Measurements from ENCODE around the gene TNFRSF1A. TPM values are rescaled to one million over a fixed set of nuclear protein-coding genes. Genes with fewer than 3 reads are reported as not detected.

Gene TNFRSF1A
- total RNA-seq (2014; rRNA removed; shearing (Covaris generic)), result 111 and 125 TPM in 2 replicates

GRCh38 chr12:6341417-6342139 lies at the start of gene TNFRSF1A:
TSS of gene TNFRSF1A (minus strand) at chr12:6342076. CDS start at chr12:6341814, 262 bp downstream.
- peak; percentile 85 for DNase-seq (ENCODE audit: low read depth)

GRCh38 chr12:6391013-6391412 lies 49.1 kb upstream of the TNFRSF1A start:
- no peak for DNase-seq (ENCODE audit: low read depth)

GRCh38 chr12:6390084-6390799 lies 48.4 kb upstream of the TNFRSF1A start:
- DNase-seq (ENCODE audit: low read depth), result no peak

- no peak for DNase-seq (ENCODE audit: low read depth)
These were observed 45.7 kb upstream of the TNFRSF1A start for GRCh38 chr12:6387541-6387940.

- no peak for DNase-seq (ENCODE audit: low read depth)
These were observed 44.6 kb upstream of the TNFRSF1A start for GRCh38 chr12:6386491-6386890.

GRCh38 chr12:6386038-6386437 lies 44.2 kb upstream of the TNFRSF1A start:
- DNase-seq (ENCODE audit: low read depth), result no peak

- DNase-seq (ENCODE audit: low read depth), result no peak
These were observed 42.9 kb upstream of the TNFRSF1A start for GRCh38 chr12:6384499-6385436.

- DNase-seq (ENCODE audit: low read depth), result peak; percentile 94
These were observed 42.0 kb upstream of the TNFRSF1A start, which contains the start of gene LTBR for GRCh38 chr12:6383572-6384498. TSS of gene LTBR (plus strand) at chr12:6384162. CDS start at chr12:6384359, 197 bp downstream.

- no peak for DNase-seq (ENCODE audit: low read depth)
These were observed 41.1 kb upstream of the TNFRSF1A start for GRCh38 chr12:6382982-6383381.

GRCh38 chr12:6382371-6382770 lies 40.5 kb upstream of the TNFRSF1A start:
- no peak for DNase-seq (ENCODE audit: low read depth)

- no peak for DNase-seq (ENCODE audit: low read depth)
These were observed 38.6 kb upstream of the TNFRSF1A start for GRCh38 chr12:6380141-6381121.

GRCh38 chr12:6378709-6379472 lies 37.0 kb upstream of the TNFRSF1A start:
- no peak for DNase-seq (ENCODE audit: low read depth)

GRCh38 chr12:6377667-6377994 lies 35.8 kb upstream of the TNFRSF1A start:
- no peak for DNase-seq (ENCODE audit: low read depth)

- DNase-seq (ENCODE audit: low read depth), result no peak
These were observed 35.2 kb upstream of the TNFRSF1A start for GRCh38 chr12:6376870-6377666.

- peak; percentile 73 for DNase-seq (ENCODE audit: low read depth)
These were observed 34.4 kb upstream of the TNFRSF1A start for GRCh38 chr12:6376079-6376869.

- DNase-seq (ENCODE audit: low read depth), result no peak
These were observed 33.6 kb upstream of the TNFRSF1A start, which contains the start of gene SCNN1A for GRCh38 chr12:6375269-6376078. TSS of gene SCNN1A (minus strand) at chr12:6375563. CDS start at chr12:6374783, 780 bp downstream.

All from Daoy (cell line).